Activated CD4-positive, alpha-beta memory T cell treated with anti-CD3 and anti-CD28 coated beads, Interleukin-2, amount 10 ng/mL, durations not matched to agents 7 days and 5 days (primary cell): ENCODE results near the gene NHS. TPM values are rescaled to one million over a fixed set of nuclear protein-coding genes. Genes with fewer than 3 reads are reported as not detected.
"Not testable (repeated sequence)": the region's sequence is repeated elsewhere in the genome, so short reads cannot be mapped to it uniquely, and the experiment has no call there.

Experiments used
- CTCF ChIA-PET: fragments of 350-600 bp; sonication (Branson Sonifier 250); formaldehyde crosslinking; loops from one replicate; lab custom pipeline; 2021; ENCODE audit warnings: antibody characterized with exemption, inconsistent platforms; lab: Charles Lee
- POLR2A ChIA-PET: fragments of 350-600 bp; sonication (Branson Sonifier 250); formaldehyde crosslinking; loops from one replicate; lab custom pipeline; 2021; ENCODE audit warnings: antibody characterized with exemption; lab: Charles Lee
- DNase-seq: peaks from one replicate; pipeline ENCODE4 v3.0.0-alpha.2; 2020
- H3K27ac Mint-ChIP-seq: one replicate; pipeline ENCODE4 v1.8.0; 2021; ENCODE audit warnings: mild to moderate bottlenecking, mixed read lengths
- H3K27me3 Mint-ChIP-seq: one replicate; pipeline ENCODE4 v1.8.0; 2021; ENCODE audit warnings: mixed read lengths
- H3K36me3 Mint-ChIP-seq: one replicate; pipeline ENCODE4 v1.8.0; 2021; ENCODE audit warnings: low read depth, mixed read lengths
- H3K4me1 Mint-ChIP-seq: one replicate; pipeline ENCODE4 v1.8.0; 2021; ENCODE audit warnings: mixed read lengths
- H3K4me3 Mint-ChIP-seq: one replicate; pipeline ENCODE4 v1.8.0; 2021; ENCODE audit warnings: mild to moderate bottlenecking, mixed read lengths
- H3K9me3 Mint-ChIP-seq: one replicate; pipeline ENCODE4 v1.8.0; 2021; ENCODE audit warnings: mixed read lengths
- total RNA-seq, 2 experiments: library from RNA; stranded (reverse); gene quantifications; one replicate each; pipeline ENCODE4 v1.2.3, GENCODE V29; 2021

Gene NHS
- total RNA-seq, 2 experiments from 2014 or later, result 0.43 to 0.71 TPM

DNA sequence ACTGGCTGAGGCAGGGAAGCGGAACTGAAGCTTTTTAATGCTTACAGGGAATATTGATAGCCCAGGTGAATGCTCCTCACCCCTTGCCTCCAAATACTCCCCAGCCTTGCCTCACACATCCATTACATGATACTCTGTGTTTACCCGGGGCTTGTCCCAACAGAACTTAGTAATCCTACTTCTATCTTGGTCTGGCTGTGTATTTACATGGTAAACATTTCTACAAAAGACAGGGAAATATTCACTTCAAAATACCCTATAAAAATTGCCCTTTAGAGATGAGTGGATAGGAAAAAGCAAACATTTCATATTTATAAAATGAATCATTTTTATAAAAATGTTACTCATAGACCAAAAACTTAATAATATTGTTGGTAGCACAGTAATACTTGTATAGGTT, 120.1 kb downstream of the NHS start:
- Mint-ChIP-seq H3K4me1 (no peaks in the 10 kb centered on the region), H3K9me3 (no peaks in the 10 kb centered on the region), H3K4me3 (no peak overlapping the region), H3K27ac (no peak overlapping the region), H3K36me3 (no peaks in the 10 kb centered on the region), H3K27me3 (no peaks in the 10 kb centered on the region)
- POLR2A ChIA-PET, result no interaction called here
- DNase-seq, result no peak
- CTCF ChIA-PET, result no interaction called here

DNA sequence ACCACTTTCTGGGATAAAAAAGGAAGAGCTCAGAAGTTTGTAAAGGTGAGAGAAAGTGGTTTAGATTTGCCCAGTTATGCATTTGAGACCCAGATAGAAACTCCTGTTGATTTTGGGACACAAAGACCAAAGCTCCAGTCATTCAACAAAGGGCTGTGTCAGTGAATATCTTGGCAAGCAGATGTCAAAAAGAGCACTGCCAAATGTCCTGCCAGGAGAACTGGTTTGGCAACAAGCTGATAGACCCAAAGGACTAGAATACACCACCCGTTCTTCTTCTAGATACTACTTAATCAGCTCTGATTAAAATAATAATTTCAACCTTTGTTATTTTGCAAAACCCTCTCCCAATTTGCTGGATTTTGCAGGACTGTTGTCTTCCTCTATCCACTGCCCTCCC, 121.4 kb downstream of the NHS start:
- CTCF ChIA-PET, result no interaction called here
- Mint-ChIP-seq H3K27me3 (no peaks in the 10 kb centered on the region), H3K4me3 (no peak overlapping the region), H3K27ac (no peak overlapping the region), H3K9me3 (no peaks in the 10 kb centered on the region), H3K36me3 (no peaks in the 10 kb centered on the region), H3K4me1 (no peaks in the 10 kb centered on the region)
- no peak for DNase-seq
- POLR2A ChIA-PET, result no interaction called here

DNA sequence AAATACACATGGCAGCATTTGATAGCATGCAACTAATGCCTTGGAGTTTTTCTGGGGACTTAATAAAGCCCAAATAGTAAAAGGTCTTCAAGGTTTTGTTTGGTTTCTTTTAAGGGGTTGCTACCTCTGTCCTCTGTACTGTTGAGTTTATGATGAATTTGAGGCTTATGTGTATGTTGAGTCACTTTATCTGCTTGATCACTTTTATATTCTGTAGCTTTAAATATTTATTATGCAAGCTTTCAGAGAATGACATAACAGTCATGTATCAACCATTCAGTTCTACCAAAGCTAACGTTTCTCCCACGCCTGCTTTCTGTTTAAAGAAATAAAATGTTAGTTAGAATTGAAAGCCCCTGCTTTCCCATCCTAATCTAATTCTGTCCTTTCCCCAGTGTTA, 122.2 kb downstream of the NHS start:
- Mint-ChIP-seq H3K36me3 (no peaks in the 10 kb centered on the region), H3K27ac (no peak overlapping the region), H3K4me3 (no peak overlapping the region), H3K27me3 (no peaks in the 10 kb centered on the region), H3K9me3 (no peaks in the 10 kb centered on the region), H3K4me1 (no peaks in the 10 kb centered on the region)
- ChIA-PET POLR2A (no interaction called here), CTCF (no interaction called here)
- no peak for DNase-seq

DNA sequence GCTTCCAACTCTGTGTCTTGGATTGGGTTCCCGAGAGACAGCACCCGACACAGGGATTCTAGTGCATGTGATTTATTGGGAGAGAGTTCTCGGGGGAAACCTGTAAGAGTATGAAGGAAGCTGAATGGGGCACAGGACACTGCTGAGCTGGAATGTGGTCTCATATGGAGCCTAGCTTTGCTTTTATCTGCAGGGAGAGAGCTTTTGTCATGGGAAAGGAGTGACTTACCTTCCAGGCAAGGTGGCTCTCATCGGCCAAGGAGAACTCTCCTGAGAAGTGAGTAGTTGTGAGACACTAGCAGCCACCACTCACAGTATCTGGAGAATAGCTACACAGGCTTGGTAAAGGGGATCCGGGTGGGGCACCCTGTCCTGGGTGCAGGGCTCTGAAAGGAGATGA, 124.5 kb downstream of the NHS start:
- no peaks in the 10 kb centered on the region for H3K27me3 Mint-ChIP-seq
- H3K36me3 Mint-ChIP-seq, result no peaks in the 10 kb centered on the region
- H3K27ac Mint-ChIP-seq, result no peak overlapping the region
- no peak for DNase-seq
- H3K4me3 Mint-ChIP-seq, result no peak overlapping the region
- ChIA-PET POLR2A (no interaction called here), CTCF (no interaction called here)
- H3K9me3 Mint-ChIP-seq, result no peaks in the 10 kb centered on the region
- no peaks in the 10 kb centered on the region for H3K4me1 Mint-ChIP-seq

DNA sequence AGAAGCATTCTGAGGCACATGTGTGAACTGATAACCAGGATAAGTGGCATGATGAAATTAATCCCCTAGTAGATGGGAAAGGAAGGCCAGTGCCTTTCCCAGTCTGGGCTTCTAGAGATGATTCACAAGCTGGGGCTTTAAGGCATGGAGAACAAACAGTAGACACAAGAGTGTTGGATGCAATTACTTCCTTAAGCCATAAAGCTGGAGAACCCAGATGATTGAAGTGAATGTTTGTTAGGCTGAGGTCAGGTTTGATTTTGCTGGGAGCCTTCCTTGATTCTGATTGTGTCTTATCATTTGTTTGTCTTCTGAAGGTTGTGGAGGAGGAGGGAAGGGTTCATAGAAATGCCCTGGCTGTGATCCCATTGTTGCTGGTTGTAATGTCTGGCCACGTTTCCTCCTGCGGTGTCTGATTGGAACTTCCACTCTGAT, 125.2 kb downstream of the NHS start:
- Mint-ChIP-seq H3K4me1 (no peaks in the 10 kb centered on the region), H3K27ac (no peak overlapping the region), H3K4me3 (no peak overlapping the region), H3K9me3 (no peaks in the 10 kb centered on the region), H3K27me3 (no peaks in the 10 kb centered on the region), H3K36me3 (no peaks in the 10 kb centered on the region)
- POLR2A ChIA-PET, result no interaction called here
- CTCF ChIA-PET, result no interaction called here
- DNase-seq, result no peak

DNA sequence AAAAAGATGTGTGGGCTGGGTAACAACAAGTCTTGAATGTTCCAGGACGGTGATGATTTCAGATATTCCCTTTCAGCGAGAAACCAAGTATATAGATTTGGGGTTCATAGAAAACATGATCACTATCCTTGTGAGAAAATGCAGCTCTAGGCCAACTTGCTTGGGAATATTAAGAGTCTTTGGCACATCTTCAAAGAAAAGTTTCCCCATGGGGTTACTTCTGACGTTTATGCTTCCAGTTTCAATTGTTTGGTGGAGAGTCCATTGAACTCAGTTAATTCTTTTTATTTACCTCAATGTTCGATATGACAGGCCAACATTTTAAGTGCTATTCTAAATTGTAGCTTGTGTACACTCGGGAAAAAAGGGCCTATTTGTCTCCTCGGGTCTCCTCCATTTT, 126.7 kb downstream of the NHS start:
- Mint-ChIP-seq H3K4me3 (no peak overlapping the region), H3K27ac (no peak overlapping the region), H3K36me3 (no peaks in the 10 kb centered on the region), H3K9me3 (no peaks in the 10 kb centered on the region), H3K27me3 (no peaks in the 10 kb centered on the region), H3K4me1 (no peaks in the 10 kb centered on the region)
- DNase-seq, result no peak
- ChIA-PET POLR2A (no interaction called here), CTCF (no interaction called here)

DNA sequence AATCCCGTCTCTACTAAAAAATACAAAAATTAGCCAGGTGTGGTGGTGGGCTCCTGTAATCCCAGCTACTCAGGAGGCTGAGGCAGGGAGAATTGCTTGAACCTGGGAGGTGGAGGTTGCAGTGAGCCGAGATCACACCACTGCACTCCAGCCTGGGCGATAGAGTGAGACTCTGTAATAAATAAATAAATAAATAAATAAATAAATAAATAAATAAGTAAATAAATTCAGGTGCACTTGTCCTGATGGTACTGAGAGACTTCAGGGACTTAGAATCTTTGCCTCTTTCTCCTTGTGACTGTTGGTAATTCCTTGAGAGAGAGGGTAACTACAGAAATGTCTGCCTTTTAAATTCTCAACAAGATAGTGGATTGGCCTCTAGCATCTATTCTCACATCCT, 131.4 kb downstream of the NHS start:
- H3K9me3 Mint-ChIP-seq, H3K27ac Mint-ChIP-seq, H3K36me3 Mint-ChIP-seq, DNase-seq, H3K4me1 Mint-ChIP-seq, CTCF ChIA-PET, POLR2A ChIA-PET, H3K4me3 Mint-ChIP-seq, H3K27me3 Mint-ChIP-seq: not testable (repeated sequence)

DNA sequence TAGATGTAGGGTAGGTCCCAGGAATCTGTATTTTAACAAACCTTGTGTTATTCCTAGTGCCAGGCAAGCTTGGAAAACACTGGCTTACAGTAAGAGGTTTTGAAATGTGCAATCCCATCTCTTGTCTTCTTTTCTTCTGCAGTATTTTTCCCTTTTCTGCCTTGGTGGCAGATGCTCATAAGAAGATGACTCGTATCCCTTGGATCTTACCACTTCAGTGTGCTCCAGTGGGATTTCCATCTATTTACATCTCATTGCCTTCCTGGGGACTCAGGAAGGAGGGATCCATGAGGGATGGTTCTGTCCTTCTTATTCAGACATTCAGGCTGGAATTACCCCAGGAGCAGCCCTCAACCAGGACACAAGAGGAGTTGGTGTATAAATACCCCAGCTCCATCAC, 136.6 kb downstream of the NHS start:
- H3K4me3 Mint-ChIP-seq, result no peak overlapping the region
- CTCF ChIA-PET, result no interaction called here
- no peaks in the 10 kb centered on the region for H3K36me3 Mint-ChIP-seq
- no peaks in the 10 kb centered on the region for H3K27me3 Mint-ChIP-seq
- H3K9me3 Mint-ChIP-seq, result no peaks in the 10 kb centered on the region
- no peaks in the 10 kb centered on the region for H3K4me1 Mint-ChIP-seq
- no peak overlapping the region for H3K27ac Mint-ChIP-seq
- POLR2A ChIA-PET, result no interaction called here
- DNase-seq, result no peak

DNA sequence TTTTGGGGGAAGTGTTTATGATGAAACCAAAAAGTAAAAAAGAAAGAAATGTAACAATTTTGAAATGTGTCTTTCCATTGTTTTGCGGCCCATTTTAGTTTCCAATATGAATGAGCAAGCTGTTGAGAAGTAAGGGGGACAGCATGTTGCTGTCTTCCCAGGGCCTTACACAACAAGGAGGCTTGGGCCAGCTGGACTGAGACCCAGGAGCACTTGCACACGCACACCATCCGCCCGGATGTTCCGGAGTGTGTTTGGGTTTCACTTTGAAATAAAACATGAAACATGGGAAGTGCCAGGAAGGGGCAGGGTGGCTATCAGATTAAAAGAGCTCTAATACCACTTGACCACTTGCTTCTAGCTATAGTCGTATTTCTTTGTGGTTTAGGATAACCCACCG, 144.4 kb downstream of the NHS start:
- Mint-ChIP-seq H3K4me1 (no peaks in the 10 kb centered on the region), H3K4me3 (no peak overlapping the region), H3K27ac (no peak overlapping the region), H3K27me3 (no peaks in the 10 kb centered on the region), H3K9me3 (no peaks in the 10 kb centered on the region), H3K36me3 (no peaks in the 10 kb centered on the region)
- ChIA-PET CTCF (no interaction called here), POLR2A (no interaction called here)
- no peak for DNase-seq

DNA sequence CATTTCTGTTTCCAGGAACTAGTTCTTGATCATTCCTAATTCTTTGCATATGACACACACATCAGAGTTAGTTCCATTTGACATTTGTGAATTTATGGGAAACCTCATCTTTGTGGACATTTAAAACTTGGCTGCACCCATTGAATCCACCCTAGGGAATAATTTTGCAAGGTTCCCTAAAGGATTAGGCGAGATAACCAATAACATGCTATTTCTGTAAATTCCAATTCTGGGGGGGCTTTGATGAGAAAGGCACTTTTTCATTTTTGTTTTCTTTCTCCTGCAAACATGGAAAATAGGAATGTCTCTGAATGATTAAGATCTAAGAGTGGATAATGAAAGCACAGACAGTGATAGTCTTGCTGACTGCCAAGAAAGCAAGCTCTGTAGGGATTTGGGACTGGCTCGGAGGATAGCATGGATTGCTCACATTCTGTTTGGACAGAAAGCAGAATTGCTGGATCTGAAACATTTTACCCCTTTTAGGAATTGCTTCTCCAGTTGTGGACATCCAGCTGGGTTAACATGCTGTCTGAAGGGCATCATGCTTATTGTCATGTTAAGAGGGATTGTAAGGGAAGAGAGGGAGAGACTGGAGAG, 145.1 kb downstream of the NHS start:
- no peak for DNase-seq
- H3K9me3 Mint-ChIP-seq, result no peaks in the 10 kb centered on the region
- POLR2A ChIA-PET, result no interaction called here
- no peaks in the 10 kb centered on the region for H3K4me1 Mint-ChIP-seq
- no peaks in the 10 kb centered on the region for H3K36me3 Mint-ChIP-seq
- CTCF ChIA-PET, result no interaction called here
- H3K27ac Mint-ChIP-seq, result no peak overlapping the region
- H3K27me3 Mint-ChIP-seq, result no peaks in the 10 kb centered on the region
- no peak overlapping the region for H3K4me3 Mint-ChIP-seq

DNA sequence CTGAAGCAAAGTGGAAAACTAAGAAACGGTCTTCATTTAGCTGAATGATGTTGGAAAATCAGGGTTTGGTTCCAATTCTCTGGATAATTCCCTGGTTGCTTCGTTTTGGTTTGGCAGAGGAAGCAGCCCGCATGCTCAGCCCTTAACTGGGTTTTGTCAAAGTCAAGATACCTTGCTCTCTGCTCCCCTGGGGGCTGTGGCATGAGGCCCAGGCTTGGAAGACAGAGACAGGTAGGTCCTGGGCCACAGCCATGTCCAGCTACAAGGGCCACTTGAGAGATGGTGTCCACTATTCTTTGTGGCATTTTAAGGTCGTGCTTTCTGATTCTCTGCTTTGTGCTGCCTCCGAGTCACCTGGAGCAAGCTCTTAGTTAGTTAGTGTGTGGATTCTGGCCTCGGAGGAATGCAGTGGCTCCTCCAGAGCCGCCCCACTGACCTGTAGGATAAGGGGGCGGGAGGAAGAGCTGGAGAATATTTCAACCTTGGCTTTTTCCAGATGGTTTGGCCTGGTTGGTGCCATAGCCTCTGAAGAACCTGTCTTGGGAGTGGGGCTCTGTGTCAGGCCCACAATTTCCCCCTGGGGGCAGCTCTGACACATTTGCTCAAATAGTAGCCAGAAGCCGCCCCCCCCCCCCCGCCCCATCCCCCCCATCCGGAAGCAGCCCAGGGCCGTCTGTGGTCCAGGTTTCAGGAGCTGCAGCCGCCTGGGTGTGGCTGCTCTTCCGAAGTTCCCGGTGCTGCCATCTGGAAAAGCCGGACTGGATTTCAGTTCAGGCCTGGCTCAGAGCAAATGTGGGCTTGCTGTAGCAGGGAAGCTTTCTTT, 147.1 kb downstream of the NHS start:
- CTCF ChIA-PET, result no interaction called here
- Mint-ChIP-seq H3K27me3 (no peaks in the 10 kb centered on the region), H3K9me3 (no peaks in the 10 kb centered on the region), H3K27ac (no peak overlapping the region), H3K4me1 (no peaks in the 10 kb centered on the region), H3K36me3 (no peaks in the 10 kb centered on the region), H3K4me3 (no peak overlapping the region)
- POLR2A ChIA-PET, result no interaction called here
- no peak for DNase-seq

DNA sequence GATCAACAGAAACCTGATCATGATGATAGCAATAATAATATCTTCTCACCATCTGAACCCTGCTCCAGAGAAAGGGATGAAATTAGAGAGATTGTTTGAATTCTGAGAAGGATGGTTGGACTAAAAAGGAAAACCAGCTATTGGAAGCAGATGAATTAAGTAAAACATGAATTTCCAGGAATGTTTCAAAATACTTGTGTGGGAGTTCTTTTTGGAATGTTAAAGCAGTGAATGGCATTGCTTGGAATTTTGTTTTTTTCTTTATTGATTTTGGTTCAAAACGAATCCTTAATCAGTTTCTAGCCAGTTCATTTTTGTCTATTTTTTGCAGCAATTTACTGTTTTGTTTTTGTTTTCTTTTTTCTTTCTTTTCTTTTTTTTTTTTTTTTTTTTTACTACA, 150.3 kb downstream of the NHS start:
- CTCF ChIA-PET, result interaction anchor here (0.8 kb wide), 1 partner anchor 11 kb away, joined by 3 read pairs; no protein-coding TSS in a partner anchor
- Mint-ChIP-seq H3K4me3 (no peak overlapping the region), H3K27ac (no peak overlapping the region), H3K4me1 (no peaks in the 10 kb centered on the region), H3K9me3 (no peaks in the 10 kb centered on the region), H3K36me3 (no peaks in the 10 kb centered on the region), H3K27me3 (no peaks in the 10 kb centered on the region)
- no peak for DNase-seq
- POLR2A ChIA-PET, result no interaction called here

DNA sequence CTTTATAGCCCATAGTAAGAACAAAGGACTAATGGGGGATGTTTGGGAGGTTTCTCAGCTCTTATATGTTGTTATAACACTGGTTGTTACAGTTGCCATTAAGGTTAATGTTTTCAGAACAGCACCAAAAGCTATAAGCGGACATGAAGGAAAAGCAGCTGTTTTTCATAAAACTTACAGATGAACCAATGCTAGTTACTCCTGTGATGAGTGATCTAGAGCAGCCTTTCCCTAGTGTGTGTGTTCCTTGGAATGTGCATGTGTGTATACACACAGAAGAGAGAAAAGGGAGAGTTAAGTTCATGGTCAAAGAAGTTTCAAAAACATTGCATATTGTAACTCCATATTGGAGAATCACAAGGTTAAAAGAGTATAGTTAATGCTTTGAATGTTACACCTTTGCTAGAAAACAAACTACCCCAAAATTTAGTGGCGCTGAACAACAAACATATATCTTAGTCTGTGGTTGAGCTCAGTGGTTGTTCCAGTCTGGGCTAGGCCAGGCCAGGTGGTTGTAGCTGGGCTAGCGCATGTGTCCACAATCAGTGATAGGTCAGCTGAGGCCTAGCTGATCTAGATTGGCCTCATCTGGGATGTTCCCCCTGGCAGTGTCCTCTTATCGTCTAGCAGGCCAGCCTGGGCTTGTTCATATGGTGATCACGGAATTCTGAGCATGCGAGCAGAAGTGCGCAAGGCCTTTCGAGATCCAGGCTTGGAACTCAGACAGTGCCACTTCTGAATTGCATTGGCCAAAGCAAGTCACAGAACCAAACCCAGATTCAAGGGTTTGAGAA, 151.0 kb downstream of the NHS start:
- H3K4me1 Mint-ChIP-seq, result no peaks in the 10 kb centered on the region
- ChIA-PET POLR2A (no interaction called here), CTCF (interaction anchor here (0.8 kb wide), 1 partner anchor 10 kb away, joined by 3 read pairs; no protein-coding TSS in a partner anchor)
- no peak overlapping the region for H3K27ac Mint-ChIP-seq
- no peak overlapping the region for H3K4me3 Mint-ChIP-seq
- no peaks in the 10 kb centered on the region for H3K27me3 Mint-ChIP-seq
- no peaks in the 10 kb centered on the region for H3K9me3 Mint-ChIP-seq
- no peak for DNase-seq
- no peaks in the 10 kb centered on the region for H3K36me3 Mint-ChIP-seq
